ENCODE results near the gene RHOD. TPM values are rescaled to one million over a fixed set of nuclear protein-coding genes. Genes with fewer than 3 reads are reported as not detected.
A peak's percentile ranks its signal among the peaks of the same experiment; 100 is the strongest.

The RHOD gene
- total RNA-seq, 1 experiment from 2014 or later = not detected

- Histone ChIP-seq H3K9me3 (ENCODE audit: low read length) (no peaks in the 10 kb centered on the region), H2AFZ (ENCODE audit: low read length) (no peak overlapping the region), H3K79me2 (ENCODE audit: low read length) (no peaks in the 10 kb centered on the region), H3K36me3 (ENCODE audit: insufficient read depth, low read length) (no peaks in the 10 kb centered on the region), H3K9ac (ENCODE audit: low read length) (no peak overlapping the region), H3K27me3 (ENCODE audit: low read length) (no peaks in the 10 kb centered on the region), H4K20me1 (ENCODE audit: insufficient read depth, low read depth, low read length) (no peaks in the 10 kb centered on the region), H3K4me2 (ENCODE audit: low read depth, low read length, poor library complexity, severe bottlenecking) (no peak overlapping the region), H3K27ac (ENCODE audit: low read length) (no peak overlapping the region), H3K9me2 (replicated peaks; ENCODE audit: insufficient read depth, low read length) (no peaks in the 10 kb centered on the region), H3K4me3 (ENCODE audit: low read length) (no peak overlapping the region), H3K4me1 (ENCODE audit: low read length) (peaks cover 20% of the 10 kb centered on the region)
- no peak for DNase-seq
Measured at GRCh38 chr11:67022341-67022933, 34.2 kb upstream of the RHOD start.

GRCh38 chr11:67022961-67023956 lies 33.4 kb upstream of the RHOD start, which contains the start of gene SYT12:
SYT12 (plus strand) TSS chr11:67023134; CDS start chr11:67030145, 7,011 bp downstream.
- H3K9me3 ChIP-seq (ENCODE audit: low read length) = no peaks in the 10 kb centered on the region
- no peaks in the 10 kb centered on the region for H4K20me1 ChIP-seq (ENCODE audit: insufficient read depth, low read depth, low read length)
- no peak within 1 kb of the TSS for H2AFZ ChIP-seq (ENCODE audit: low read length)
- peaks cover 29% of the 10 kb centered on the region for H3K4me1 ChIP-seq (ENCODE audit: low read length)
- H3K27ac ChIP-seq (ENCODE audit: low read length) = no peak within 1 kb of the TSS
- H3K4me3 ChIP-seq (ENCODE audit: low read length) = no peak within 1 kb of the TSS
- no peak within 1 kb of the TSS for H3K9ac ChIP-seq (ENCODE audit: low read length)
- H3K9me2 ChIP-seq (replicated peaks; ENCODE audit: insufficient read depth, low read length) = no peaks in the 10 kb centered on the region
- H3K27me3 ChIP-seq (ENCODE audit: low read length) = no peaks in the 10 kb centered on the region
- H3K4me2 ChIP-seq (ENCODE audit: low read depth, low read length, poor library complexity, severe bottlenecking) = no peak within 1 kb of the TSS
- DNase-seq = no peak
- no peaks in the 10 kb centered on the region for H3K79me2 ChIP-seq (ENCODE audit: low read length)
- H3K36me3 ChIP-seq (ENCODE audit: insufficient read depth, low read length) = no peaks in the 10 kb centered on the region

GRCh38 chr11:67023957-67024353 lies 32.7 kb upstream of the RHOD start:
- Histone ChIP-seq H3K9ac (ENCODE audit: low read length) (no peak overlapping the region), H3K27me3 (ENCODE audit: low read length) (no peaks in the 10 kb centered on the region), H3K27ac (ENCODE audit: low read length) (no peak overlapping the region), H3K4me3 (ENCODE audit: low read length) (no peak overlapping the region), H2AFZ (ENCODE audit: low read length) (no peak overlapping the region), H4K20me1 (ENCODE audit: insufficient read depth, low read depth, low read length) (no peaks in the 10 kb centered on the region), H3K9me2 (replicated peaks; ENCODE audit: insufficient read depth, low read length) (no peaks in the 10 kb centered on the region), H3K4me2 (ENCODE audit: low read depth, low read length, poor library complexity, severe bottlenecking) (no peak overlapping the region), H3K4me1 (ENCODE audit: low read length) (peaks cover 36% of the 10 kb centered on the region), H3K79me2 (ENCODE audit: low read length) (no peaks in the 10 kb centered on the region), H3K36me3 (ENCODE audit: insufficient read depth, low read length) (no peaks in the 10 kb centered on the region), H3K9me3 (ENCODE audit: low read length) (no peaks in the 10 kb centered on the region)
- no peak for DNase-seq

- peak; percentile 54 for DNase-seq
- Histone ChIP-seq H3K4me1 (ENCODE audit: low read length) (peaks cover 40% of the 10 kb centered on the region), H3K9me2 (replicated peaks; ENCODE audit: insufficient read depth, low read length) (no peaks in the 10 kb centered on the region), H3K27me3 (ENCODE audit: low read length) (no peaks in the 10 kb centered on the region), H3K27ac (ENCODE audit: low read length) (no peak overlapping the region), H2AFZ (ENCODE audit: low read length) (no peak overlapping the region), H3K79me2 (ENCODE audit: low read length) (no peaks in the 10 kb centered on the region), H3K4me2 (ENCODE audit: low read depth, low read length, poor library complexity, severe bottlenecking) (no peak overlapping the region), H3K9ac (ENCODE audit: low read length) (no peak overlapping the region), H3K36me3 (ENCODE audit: insufficient read depth, low read length) (no peaks in the 10 kb centered on the region), H4K20me1 (ENCODE audit: insufficient read depth, low read depth, low read length) (no peaks in the 10 kb centered on the region), H3K9me3 (ENCODE audit: low read length) (no peaks in the 10 kb centered on the region), H3K4me3 (ENCODE audit: low read length) (no peak overlapping the region)
Measured at GRCh38 chr11:67024410-67024809, 32.2 kb upstream of the RHOD start.

- no peak overlapping the region for H3K27ac ChIP-seq (ENCODE audit: low read length)
- DNase-seq = peak; percentile 53
- no peaks in the 10 kb centered on the region for H3K9me3 ChIP-seq (ENCODE audit: low read length)
- no peaks in the 10 kb centered on the region for H3K36me3 ChIP-seq (ENCODE audit: insufficient read depth, low read length)
- no peak overlapping the region for H3K9ac ChIP-seq (ENCODE audit: low read length)
- H4K20me1 ChIP-seq (ENCODE audit: insufficient read depth, low read depth, low read length) = no peaks in the 10 kb centered on the region
- H3K4me3 ChIP-seq (ENCODE audit: low read length) = no peak overlapping the region
- no peaks in the 10 kb centered on the region for H3K9me2 ChIP-seq (replicated peaks; ENCODE audit: insufficient read depth, low read length)
- peaks cover 46% of the 10 kb centered on the region for H3K4me1 ChIP-seq (ENCODE audit: low read length)
- H3K27me3 ChIP-seq (ENCODE audit: low read length) = no peaks in the 10 kb centered on the region
- no peak overlapping the region for H2AFZ ChIP-seq (ENCODE audit: low read length)
- H3K79me2 ChIP-seq (ENCODE audit: low read length) = no peaks in the 10 kb centered on the region
- no peak overlapping the region for H3K4me2 ChIP-seq (ENCODE audit: low read depth, low read length, poor library complexity, severe bottlenecking)
Measured at GRCh38 chr11:67024966-67025365, 31.7 kb upstream of the RHOD start.

GRCh38 chr11:67025750-67026149 lies 30.9 kb upstream of the RHOD start:
- Histone ChIP-seq H3K4me1 (ENCODE audit: low read length) (peaks cover 54% of the 10 kb centered on the region), H3K9me2 (replicated peaks; ENCODE audit: insufficient read depth, low read length) (no peaks in the 10 kb centered on the region), H3K27ac (ENCODE audit: low read length) (no peak overlapping the region), H2AFZ (ENCODE audit: low read length) (no peak overlapping the region), H3K36me3 (ENCODE audit: insufficient read depth, low read length) (no peaks in the 10 kb centered on the region), H3K9ac (ENCODE audit: low read length) (no peak overlapping the region), H3K4me2 (ENCODE audit: low read depth, low read length, poor library complexity, severe bottlenecking) (no peak overlapping the region), H3K79me2 (ENCODE audit: low read length) (no peaks in the 10 kb centered on the region), H3K4me3 (ENCODE audit: low read length) (no peak overlapping the region), H3K27me3 (ENCODE audit: low read length) (no peaks in the 10 kb centered on the region), H4K20me1 (ENCODE audit: insufficient read depth, low read depth, low read length) (no peaks in the 10 kb centered on the region), H3K9me3 (ENCODE audit: low read length) (no peaks in the 10 kb centered on the region)
- no peak for DNase-seq

GRCh38 chr11:67026941-67027340 lies 29.7 kb upstream of the RHOD start:
- H3K4me3 ChIP-seq (ENCODE audit: low read length) = no peak overlapping the region
- 0 out of 2 replicates have a peak overlapping the region, but pooled peaks have one; percentile 14 for H3K9ac ChIP-seq (ENCODE audit: low read length)
- H3K36me3 ChIP-seq (ENCODE audit: insufficient read depth, low read length) = no peaks in the 10 kb centered on the region
- no peaks in the 10 kb centered on the region for H3K9me3 ChIP-seq (ENCODE audit: low read length)
- H3K9me2 ChIP-seq (replicated peaks; ENCODE audit: insufficient read depth, low read length) = no peaks in the 10 kb centered on the region
- no peaks in the 10 kb centered on the region for H3K27me3 ChIP-seq (ENCODE audit: low read length)
- H3K4me1 ChIP-seq (ENCODE audit: low read length) = peaks cover 65% of the 10 kb centered on the region
- no peaks in the 10 kb centered on the region for H4K20me1 ChIP-seq (ENCODE audit: insufficient read depth, low read depth, low read length)
- no peak overlapping the region for H3K27ac ChIP-seq (ENCODE audit: low read length)
- H3K4me2 ChIP-seq (ENCODE audit: low read depth, low read length, poor library complexity, severe bottlenecking) = peak overlapping the region; percentile 98
- H3K79me2 ChIP-seq (ENCODE audit: low read length) = no peaks in the 10 kb centered on the region
- H2AFZ ChIP-seq (ENCODE audit: low read length) = no peak overlapping the region
- DNase-seq = no peak

GRCh38 chr11:67027483-67027930 lies 29.1 kb upstream of the RHOD start:
- Histone ChIP-seq H3K36me3 (ENCODE audit: insufficient read depth, low read length) (no peaks in the 10 kb centered on the region), H3K79me2 (ENCODE audit: low read length) (no peaks in the 10 kb centered on the region), H4K20me1 (ENCODE audit: insufficient read depth, low read depth, low read length) (no peaks in the 10 kb centered on the region), H3K9me2 (replicated peaks; ENCODE audit: insufficient read depth, low read length) (no peaks in the 10 kb centered on the region), H3K9me3 (ENCODE audit: low read length) (no peaks in the 10 kb centered on the region), H3K9ac (ENCODE audit: low read length) (peak overlapping the region; percentile 67), H3K4me3 (ENCODE audit: low read length) (peak overlapping the region; percentile 64), H3K27ac (ENCODE audit: low read length) (peak overlapping the region; percentile 90), H3K4me1 (ENCODE audit: low read length) (peaks cover 69% of the 10 kb centered on the region), H2AFZ (ENCODE audit: low read length) (peak overlapping the region; percentile 68; the same call in 1 of the 2 replicates), H3K27me3 (ENCODE audit: low read length) (no peaks in the 10 kb centered on the region), H3K4me2 (ENCODE audit: low read depth, low read length, poor library complexity, severe bottlenecking) (peak overlapping the region; percentile 98)
- peak; percentile 78 for DNase-seq
